Choroid plexus epithelial cell (primary cell): Measurements from ENCODE around the gene VPREB3.

Experiments used
- DNase-seq: peaks from one replicate; pipeline ENCODE4 v3.0.0-alpha.2; 2010; ENCODE audit warnings: low read depth
- H3K4me3 ChIP-seq: 2 replicates; pipeline ENCODE4 v1.5.1; 2011; ENCODE audit warnings: low read depth, mild to moderate bottlenecking, control low read depth, low read length, moderate library complexity
- TF ChIP-seq, protein P1 (sequence below): conservative IDR thresholded peaks from 2 replicates; pipeline ENCODE4 v1.5.1; 2011; ENCODE audit warnings: low read depth, mild to moderate bottlenecking, control low read depth, inconsistent platforms, low read length, moderate library complexity

The VPREB3 gene

GRCh38 chr22:23705358-23705757, 48.9 kb downstream of the VPREB3 start:
- no peak overlapping the region for H3K4me3 ChIP-seq
- DNase-seq = no peak
- TF ChIP-seq, protein P1, sequence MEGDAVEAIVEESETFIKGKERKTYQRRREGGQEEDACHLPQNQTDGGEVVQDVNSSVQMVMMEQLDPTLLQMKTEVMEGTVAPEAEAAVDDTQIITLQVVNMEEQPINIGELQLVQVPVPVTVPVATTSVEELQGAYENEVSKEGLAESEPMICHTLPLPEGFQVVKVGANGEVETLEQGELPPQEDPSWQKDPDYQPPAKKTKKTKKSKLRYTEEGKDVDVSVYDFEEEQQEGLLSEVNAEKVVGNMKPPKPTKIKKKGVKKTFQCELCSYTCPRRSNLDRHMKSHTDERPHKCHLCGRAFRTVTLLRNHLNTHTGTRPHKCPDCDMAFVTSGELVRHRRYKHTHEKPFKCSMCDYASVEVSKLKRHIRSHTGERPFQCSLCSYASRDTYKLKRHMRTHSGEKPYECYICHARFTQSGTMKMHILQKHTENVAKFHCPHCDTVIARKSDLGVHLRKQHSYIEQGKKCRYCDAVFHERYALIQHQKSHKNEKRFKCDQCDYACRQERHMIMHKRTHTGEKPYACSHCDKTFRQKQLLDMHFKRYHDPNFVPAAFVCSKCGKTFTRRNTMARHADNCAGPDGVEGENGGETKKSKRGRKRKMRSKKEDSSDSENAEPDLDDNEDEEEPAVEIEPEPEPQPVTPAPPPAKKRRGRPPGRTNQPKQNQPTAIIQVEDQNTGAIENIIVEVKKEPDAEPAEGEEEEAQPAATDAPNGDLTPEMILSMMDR = no peak

DNA sequence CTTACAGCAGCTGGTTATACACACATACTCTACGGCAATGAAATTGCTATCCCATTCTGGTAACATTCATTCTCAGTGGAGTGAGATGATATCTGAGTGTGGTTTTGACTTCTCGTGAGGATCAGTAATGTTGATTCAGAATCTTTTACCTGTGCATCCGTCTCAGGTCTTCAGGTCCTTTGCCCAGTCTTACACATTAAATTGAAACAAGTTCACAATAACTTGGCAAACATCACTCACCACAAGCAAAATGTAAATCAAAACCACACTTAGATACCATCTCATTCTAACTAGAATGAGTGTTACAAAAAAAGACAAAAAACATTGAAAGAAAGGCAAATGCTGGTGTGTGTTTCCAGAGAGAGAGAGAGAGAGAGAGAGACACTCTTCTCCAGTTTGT, 49.4 kb downstream of the VPREB3 start:
- no peak overlapping the region for H3K4me3 ChIP-seq
- TF ChIP-seq, protein P1 = no peak
- no peak for DNase-seq

DNA sequence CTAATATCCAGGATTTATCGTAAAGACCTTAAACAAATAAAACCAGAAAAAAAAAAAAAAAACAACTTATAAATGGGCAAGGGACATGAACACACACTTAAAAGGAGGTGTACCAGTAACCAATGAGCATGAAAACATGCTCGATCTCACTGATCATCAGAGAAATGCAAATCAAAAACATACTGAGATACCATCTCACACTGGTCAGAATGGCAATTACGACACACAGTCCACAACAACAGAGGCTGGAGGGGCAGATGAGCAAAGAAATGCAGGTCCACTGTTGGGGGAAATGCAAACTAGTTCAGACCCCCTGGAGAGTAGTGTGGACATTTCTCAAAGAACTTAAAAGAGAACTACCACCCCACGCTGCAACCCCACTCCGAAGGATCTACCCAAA, 50.2 kb downstream of the VPREB3 start:
- DNase-seq = no peak
- TF ChIP-seq, protein P1 = no peak
- H3K4me3 ChIP-seq = no peak overlapping the region
